Stimulated activated CD8-positive, alpha-beta memory T cell treated with anti-CD3 and anti-CD28 coated beads, Interleukin-12 subunit alpha, Interleukin-12 subunit beta, amount 100 ng/mL, for 4 hours (primary cell): ENCODE measurements around the gene MS4A4E.
"Not testable (repeated sequence)": the region's sequence is repeated elsewhere in the genome, so short reads cannot be mapped to it uniquely, and the experiment has no call there.

Source experiments
- DNase-seq: peaks from one replicate; pipeline ENCODE4 v3.0.0-alpha.2; 2020; ENCODE audit warnings: low read depth

The MS4A4E gene

DNA sequence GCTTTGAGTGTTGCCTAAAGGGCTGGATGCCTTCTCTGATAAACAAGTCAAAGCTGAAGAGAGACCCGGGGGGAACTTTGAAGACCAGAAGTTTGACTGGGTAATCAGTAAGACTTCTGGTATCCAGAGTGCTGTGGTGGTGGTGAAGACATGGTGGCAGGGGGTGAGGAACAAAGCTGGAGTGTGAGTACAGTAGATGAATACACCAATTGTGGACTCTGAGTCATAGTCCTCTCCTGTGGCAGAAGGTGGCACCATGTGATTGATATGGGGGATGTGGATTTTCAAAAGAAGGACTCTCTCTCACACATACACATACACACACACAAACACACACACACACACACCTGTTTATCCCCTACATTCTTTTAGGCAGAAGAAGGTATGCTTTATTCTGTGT, 72.4 kb downstream of the MS4A4E start:
- DNase-seq: no peak

DNA sequence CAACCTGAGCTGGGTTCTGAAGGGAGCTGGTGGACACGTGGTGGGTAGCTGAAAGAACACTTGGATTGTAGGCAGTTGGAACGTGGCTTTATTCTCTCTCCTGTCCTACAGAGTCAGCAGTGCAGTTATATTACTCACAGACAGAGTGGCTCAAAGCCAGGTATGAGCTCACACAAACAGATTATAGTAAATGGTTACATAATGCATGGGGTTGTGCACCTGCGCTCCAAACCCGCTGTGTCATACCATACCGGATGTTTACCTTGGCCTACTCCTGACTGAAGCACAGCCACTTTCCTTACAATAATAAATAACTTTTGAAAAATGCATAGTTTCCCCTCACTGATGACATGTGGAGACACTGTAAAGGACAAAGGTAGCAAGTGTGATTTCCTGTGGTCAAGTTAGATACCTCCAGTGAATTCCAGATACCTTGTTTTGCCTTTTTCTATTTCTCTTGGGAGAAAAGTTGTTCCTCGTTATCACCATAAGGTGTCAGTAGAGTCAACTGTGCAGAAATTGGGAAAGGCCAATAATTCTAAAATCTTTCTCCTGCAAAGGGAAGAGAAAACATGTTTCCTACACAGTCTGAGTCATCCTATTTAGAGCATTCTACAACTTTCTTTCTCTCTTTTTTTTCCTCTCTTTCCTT, 73.5 kb downstream of the MS4A4E start:
- DNase-seq: no peak

DNA sequence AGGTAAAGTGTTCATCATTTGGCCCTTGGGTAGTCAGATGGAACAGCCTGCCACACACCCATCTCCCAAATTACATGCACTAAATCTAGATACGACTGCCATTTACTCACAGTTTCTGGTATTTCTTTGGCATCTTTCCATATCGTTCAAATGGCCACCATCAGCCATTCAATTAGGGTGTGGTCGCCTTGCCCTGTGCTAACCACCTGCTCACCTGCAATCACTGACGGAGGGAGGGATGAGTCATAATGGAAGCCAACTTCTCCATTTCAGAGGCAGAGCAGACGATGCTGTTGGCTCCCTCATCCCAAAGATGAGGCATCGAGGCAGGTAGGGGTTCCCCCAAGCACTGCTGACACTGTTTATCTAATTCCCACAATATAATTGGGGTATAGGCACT, 74.6 kb downstream of the MS4A4E start:
- DNase-seq: no peak

GRCh38 chr11:60165951-60166350, 77.0 kb downstream of the MS4A4E start:
- no peak for DNase-seq

DNA sequence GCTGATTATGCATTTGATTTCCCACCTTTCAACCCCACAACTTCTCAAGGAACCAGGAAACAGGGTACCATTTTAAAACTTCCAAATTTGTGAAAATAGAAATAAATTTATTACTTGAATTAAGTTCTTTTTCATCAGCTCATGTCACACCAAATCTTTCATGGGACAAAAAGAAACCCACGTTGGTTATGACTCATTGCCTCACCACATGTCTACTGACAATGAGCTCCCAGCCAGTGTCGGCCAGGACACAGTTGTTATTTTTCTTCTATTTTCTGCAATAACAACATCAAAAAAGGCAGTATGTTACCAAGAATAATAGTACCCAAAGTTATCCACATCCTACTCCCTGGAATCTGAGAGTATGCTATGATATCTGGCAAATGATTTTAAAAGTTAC, 77.4 kb downstream of the MS4A4E start:
- DNase-seq: no peak

GRCh38 chr11:60164550-60165075, 78.3 kb downstream of the MS4A4E start:
- no peak for DNase-seq

- no peak for DNase-seq
These were observed 81.2 kb downstream of the MS4A4E start for GRCh38 chr11:60161766-60162165.

DNA sequence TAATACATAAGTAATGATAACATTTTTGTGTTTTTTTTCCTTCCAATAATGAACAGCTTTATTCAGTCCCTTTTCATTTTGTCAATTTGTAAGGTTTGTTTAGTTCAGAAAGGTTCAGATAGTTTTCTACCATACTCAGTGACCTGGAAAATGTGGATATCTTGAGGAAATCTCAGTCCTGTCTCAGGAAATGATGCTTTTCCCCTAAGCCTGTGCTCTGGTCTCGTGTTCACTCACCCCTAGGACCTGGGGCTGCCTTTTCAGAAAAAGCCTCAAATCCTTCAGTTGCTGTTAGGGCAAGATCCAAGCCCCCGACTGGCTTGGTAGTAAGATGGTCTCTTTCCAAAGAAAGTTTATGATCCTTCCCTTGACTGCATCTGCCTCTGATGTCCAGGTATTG, 81.8 kb downstream of the MS4A4E start:
- DNase-seq: no peak

GRCh38 chr11:60159868-60160267, 83.1 kb downstream of the MS4A4E start:
- no peak for DNase-seq

- no peak for DNase-seq
These were observed 83.7 kb downstream of the MS4A4E start for GRCh38 chr11:60159284-60159683.

- no peak for DNase-seq
These were observed 84.3 kb downstream of the MS4A4E start for GRCh38 chr11:60158636-60159035.

DNA sequence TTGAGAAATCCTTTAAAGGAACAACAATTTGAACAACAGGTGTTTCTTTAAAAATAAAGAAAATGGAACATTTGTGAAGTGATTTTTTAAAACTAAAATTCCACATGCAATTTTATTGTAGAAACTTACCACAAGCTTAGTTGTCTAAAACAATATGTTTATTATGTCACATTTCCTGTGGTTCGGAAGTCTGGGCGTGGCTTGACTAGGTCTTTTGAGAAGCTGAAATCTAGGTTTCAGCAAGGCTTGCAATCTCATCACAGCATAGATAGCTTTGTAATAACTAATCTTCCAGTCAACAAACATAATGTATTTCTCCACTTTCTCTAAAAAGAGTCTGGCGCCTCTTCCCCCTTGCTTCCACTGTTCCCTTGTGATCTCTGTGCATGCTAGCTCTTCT, 87.0 kb downstream of the MS4A4E start:
- DNase-seq: no peak

DNA sequence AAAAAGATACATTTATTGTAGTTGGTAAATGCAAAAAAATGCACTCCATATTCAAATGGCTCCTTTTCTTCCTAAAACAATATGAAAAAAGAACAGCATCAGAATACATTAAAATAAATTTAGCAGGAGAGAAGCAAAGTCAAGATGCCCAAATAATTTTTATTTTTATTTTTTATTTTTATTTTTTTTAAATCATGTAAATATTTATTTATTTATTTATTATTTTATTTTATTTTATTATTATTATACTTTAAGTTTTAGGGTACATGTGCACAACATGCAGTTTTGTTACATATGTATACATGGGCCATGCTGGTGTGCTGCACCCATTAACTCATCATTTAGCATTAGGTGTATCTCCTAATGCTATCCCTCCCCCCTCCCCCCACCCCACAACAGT, 90.2 kb downstream of the MS4A4E start:
- not testable (repeated sequence) for DNase-seq

DNA sequence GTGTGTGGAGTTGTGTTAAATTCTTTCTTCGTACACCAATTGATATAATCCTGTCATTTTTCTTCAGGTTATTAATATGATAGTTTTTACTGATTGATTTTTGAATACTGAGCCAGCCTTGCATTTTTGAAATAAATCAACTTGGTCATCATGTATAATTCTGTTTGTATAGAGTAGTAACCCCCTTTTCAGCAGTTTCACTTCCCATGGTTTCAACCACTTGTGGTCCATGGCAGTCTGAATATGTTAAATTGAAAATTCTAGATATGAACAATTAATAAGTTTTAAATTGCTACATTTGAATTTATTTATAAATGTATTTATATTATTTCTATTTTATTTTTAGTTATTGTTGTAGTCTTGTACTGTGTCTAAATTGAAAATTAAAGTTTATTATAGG, 92.7 kb downstream of the MS4A4E start:
- no peak for DNase-seq
